Activated B cell treated with CpG ODN at 0.5 μM for 24 hours (primary cell): Measurements from ENCODE around the gene RBKS. TPM values are rescaled to one million over a fixed set of nuclear protein-coding genes. Genes with fewer than 3 reads are reported as not detected.

Experiments
- ATAC-seq: fragments of 200-7000 bp; cut with Tn5 transposase; one replicate; pipeline ENCODE4 v1.10.0; 2021; ENCODE audit warnings: low read depth, mild to moderate bottlenecking, moderate library complexity
- CTCF ChIA-PET: fragments of 350-600 bp; sonication (Branson Sonifier 250); formaldehyde crosslinking; loops from one replicate; lab custom pipeline; 2021; ENCODE audit warnings: antibody characterized with exemption; lab: Charles Lee
- POLR2A ChIA-PET: fragments of 350-600 bp; sonication (Branson Sonifier 250); formaldehyde crosslinking; loops from one replicate; lab custom pipeline; 2021; ENCODE audit warnings: antibody characterized with exemption; lab: Charles Lee
- DNase-seq: peaks from one replicate; pipeline ENCODE4 v3.0.0; 2022
- H3K27ac Mint-ChIP-seq: one replicate; pipeline ENCODE4 v1.8.0; 2020; ENCODE audit warnings: mixed read lengths
- H3K27me3 Mint-ChIP-seq: one replicate; pipeline ENCODE4 v1.8.0; 2021; ENCODE audit warnings: mixed read lengths
- H3K36me3 Mint-ChIP-seq: one replicate; pipeline ENCODE4 v1.8.0; 2021; ENCODE audit warnings: low read depth, mixed read lengths
- H3K4me1 Mint-ChIP-seq: one replicate; pipeline ENCODE4 v1.8.0; 2021; ENCODE audit warnings: mixed read lengths
- H3K4me3 Mint-ChIP-seq: one replicate; pipeline ENCODE4 v1.8.0; 2020; ENCODE audit warnings: mild to moderate bottlenecking, mixed read lengths
- H3K9me3 Mint-ChIP-seq: one replicate; pipeline ENCODE4 v1.8.0; 2020; ENCODE audit warnings: mixed read lengths
- CTCF ChIP-seq: fragments of 200-600 bp; IDR thresholded peaks from one replicate; pipeline ENCODE4 v1.8.0; 2022; ENCODE audit warnings: antibody characterized with exemption, mild to moderate bottlenecking
- intact Hi-C: fragments of 100-400 bp; cut with micrococcal nuclease; formaldehyde crosslinking; loops from one replicate; pipeline ENCODE4 v1.15.1; 2024
- total RNA-seq: library from RNA; stranded (reverse); gene quantifications from 2 replicates; pipeline ENCODE4 v1.2.3, GENCODE V29; 2022

Gene RBKS
- total RNA-seq, 1 donor from 2014 or later, result 3.1 TPM

DNA sequence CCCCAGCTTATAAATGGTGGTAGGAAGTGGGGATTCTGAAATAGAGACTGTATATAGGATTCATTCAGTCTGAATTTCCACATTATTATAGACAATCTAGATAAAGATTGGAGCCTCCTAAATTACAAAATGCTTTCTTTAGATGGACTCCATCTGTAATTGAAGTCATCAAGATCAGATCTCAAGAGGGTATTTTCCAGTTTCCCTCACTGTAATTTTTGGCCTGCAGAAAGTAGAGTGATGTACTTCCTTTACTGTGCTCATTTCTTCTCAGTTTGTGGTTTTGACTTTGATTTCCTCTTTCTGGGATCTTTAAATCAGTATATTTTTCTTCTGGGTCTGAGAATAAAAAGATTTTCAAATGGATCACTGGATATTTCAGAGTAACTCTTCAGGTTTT is 7.5 kb upstream of the RBKS start:
- peaks cover 55% of the 10 kb centered on the region for H3K4me1 Mint-ChIP-seq
- intact Hi-C loops, result loop anchor here (10.0 kb wide), 1 partner anchor 1553 kb away; the partner anchor contains the start of genes ADGRF3 and SELENOI

DNA sequence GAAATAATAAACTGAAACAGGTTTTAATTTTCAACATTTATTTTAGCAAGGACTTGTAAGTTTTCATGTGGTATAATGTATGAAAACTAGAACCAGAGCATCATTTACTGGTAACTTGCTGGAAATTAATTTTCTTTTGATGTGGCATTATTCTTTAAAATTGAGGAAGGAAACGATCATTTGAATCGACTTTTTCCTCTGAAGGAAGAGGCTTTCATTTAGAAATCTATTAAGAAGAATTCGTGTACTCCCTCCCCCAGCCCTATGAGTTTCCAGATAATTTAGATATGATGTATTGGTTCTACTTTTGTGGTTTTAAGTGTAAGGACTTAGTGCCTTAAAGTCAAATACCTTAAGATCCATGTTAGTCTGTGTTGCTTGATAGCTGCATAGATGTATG is 2.8 kb upstream of the RBKS start:
- DNase-seq, result no peak
- TF ChIP-seq CTCF, result no peak
- intact Hi-C loops, result loop anchor here (5.0 to 10.0 kb wide), 3 partner anchors 521 to 1548 kb away; partner anchors contain the start of genes ADGRF3, AGBL5, EIF2B4 and SELENOI
- Mint-ChIP-seq H3K4me1 (peaks cover 83% of the 10 kb centered on the region), H3K9me3 (no peaks in the 10 kb centered on the region), H3K4me3 (no peak overlapping the region), H3K27me3 (peaks cover 2% of the 10 kb centered on the region), H3K36me3 (peaks cover 49% of the 10 kb centered on the region), H3K27ac (no peak overlapping the region)
- no peak for ATAC-seq
- POLR2A ChIA-PET, result no interaction called here
- CTCF ChIA-PET, result no interaction called here

More for the DNA sequence above, 7.5 kb upstream of the RBKS start:
- Mint-ChIP-seq H3K4me3 (peak overlapping the region; percentile 47), H3K9me3 (no peaks in the 10 kb centered on the region), H3K27me3 (no peaks in the 10 kb centered on the region), H3K27ac (peak overlapping the region; percentile 86), H3K36me3 (peaks cover 72% of the 10 kb centered on the region)
- TF ChIP-seq CTCF, result no peak
- DNase-seq, result no peak
- peak; percentile 49 for ATAC-seq
- POLR2A ChIA-PET, result no interaction called here
- CTCF ChIA-PET, result no interaction called here

DNA sequence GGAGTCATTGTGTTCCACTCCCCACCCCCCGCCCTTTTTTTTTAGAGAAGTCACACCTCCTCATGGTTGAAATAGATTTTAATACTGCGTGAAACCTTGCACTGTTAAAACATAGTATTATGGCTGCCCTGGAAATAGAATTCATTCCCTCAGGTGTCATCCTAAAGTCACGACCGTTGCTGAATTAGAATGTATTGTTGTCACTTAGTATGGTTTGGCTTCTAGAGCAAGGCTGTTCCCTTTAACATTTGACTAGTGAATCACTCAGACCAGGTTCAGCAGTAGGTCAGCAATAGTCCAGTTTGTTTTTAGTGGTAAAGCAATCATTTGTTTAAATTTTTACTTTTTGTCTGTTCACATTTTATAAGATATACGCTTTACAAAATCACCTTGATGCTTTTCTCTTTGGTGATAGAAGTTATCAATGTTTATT is 1.5 kb upstream of the RBKS start:
- intact Hi-C loops, result loop anchor here (2.0 to 10.0 kb wide), 7 partner anchors 403 to 1857 kb away; partner anchors contain the start of genes ADGRF3, AGBL5, EIF2B4 and IFT172
- DNase-seq (no peak), ATAC-seq (no peak)
- CTCF ChIA-PET, result no interaction called here
- Mint-ChIP-seq H3K27me3 (peaks cover 2% of the 10 kb centered on the region), H3K4me3 (peak overlapping the region; percentile 99), H3K27ac (peak overlapping the region; percentile 99), H3K9me3 (no peaks in the 10 kb centered on the region), H3K4me1 (peaks cover 81% of the 10 kb centered on the region), H3K36me3 (peaks cover 36% of the 10 kb centered on the region)
- POLR2A ChIA-PET, result interaction anchor here (0.6 to 2.1 kb wide), 8 partner anchors 9 to 979 kb away, joined by 3 to 14 read pairs (median 3); partner anchors contain the start of genes MRPL33 and TRMT61B
- TF ChIP-seq CTCF, result no peak

DNA sequence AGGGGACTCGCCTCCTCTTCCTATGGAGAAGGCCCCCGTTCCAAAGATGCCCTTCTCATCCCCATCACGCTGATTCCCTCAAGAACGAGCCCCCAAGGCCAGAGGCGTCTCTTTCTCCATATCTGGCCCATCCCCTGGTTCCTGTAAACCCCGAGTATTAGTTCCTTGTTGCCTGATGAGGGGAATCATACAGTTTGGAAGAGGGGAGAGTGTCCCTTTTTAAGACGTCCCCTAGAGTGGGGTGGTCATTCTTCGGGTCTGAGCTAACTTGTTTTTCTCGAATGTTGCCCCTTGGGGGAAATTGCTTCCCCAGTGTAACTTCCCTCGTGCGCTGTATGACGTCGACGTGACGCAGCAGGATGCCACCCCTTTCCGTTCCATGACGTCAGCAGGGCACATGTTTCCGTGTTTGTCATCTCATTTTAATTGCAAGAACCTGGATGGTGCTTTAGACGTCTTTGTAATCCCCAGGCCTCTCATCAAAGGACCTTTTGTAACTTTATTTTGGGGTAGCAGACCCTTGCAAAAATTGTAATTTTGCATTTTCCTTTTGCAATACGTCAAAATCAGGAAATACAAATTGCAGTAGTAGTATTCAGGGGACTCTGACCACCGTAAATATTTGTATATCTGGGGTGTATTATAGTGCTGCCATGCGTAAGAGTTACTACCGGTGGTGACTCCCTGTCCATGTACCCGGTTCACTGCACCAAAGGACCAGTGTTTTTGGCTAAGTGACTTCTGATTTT is 911 bp upstream of the RBKS start:
- peaks cover 31% of the 10 kb centered on the region for H3K36me3 Mint-ChIP-seq
- peaks cover 2% of the 10 kb centered on the region for H3K27me3 Mint-ChIP-seq
- H3K9me3 Mint-ChIP-seq, result no peaks in the 10 kb centered on the region
- H3K4me3 Mint-ChIP-seq, result peak overlapping the region; percentile 99
- POLR2A ChIA-PET, result interaction anchor here (0.7 to 2.1 kb wide), 9 partner anchors 14 to 979 kb away, joined by 3 to 14 read pairs (median 3); partner anchors contain the start of genes CCDC121, GPN1, MRPL33 and TRMT61B
- DNase-seq (peak; percentile 80), ATAC-seq (peak; percentile 37)
- CTCF ChIA-PET, result no interaction called here
- intact Hi-C loops, result loop anchor here (1.0 to 10.0 kb wide), 10 partner anchors 120 to 1856 kb away; partner anchors contain the start of genes ADGRF3, AGBL5, CCDC121 and EIF2B4
- TF ChIP-seq CTCF, result no peak
- H3K27ac Mint-ChIP-seq, result peak overlapping the region; percentile 99
- H3K4me1 Mint-ChIP-seq, result peaks cover 76% of the 10 kb centered on the region

GRCh38 chr2:27889774-27890145 is 427 bp downstream of the RBKS start:
- intact Hi-C loops, result loop anchor here (1.0 to 10.0 kb wide), 10 partner anchors 118 to 1855 kb away; partner anchors contain the start of genes ADGRF3, AGBL5, CCDC121 and EIF2B4
- ATAC-seq (no peak), DNase-seq (no peak)
- CTCF ChIA-PET, result no interaction called here
- peak overlapping the region; percentile 99 for H3K4me3 Mint-ChIP-seq
- H3K4me1 Mint-ChIP-seq, result peaks cover 69% of the 10 kb centered on the region
- peak overlapping the region; percentile 99 for H3K27ac Mint-ChIP-seq
- no peak for TF ChIP-seq CTCF
- peaks cover 2% of the 10 kb centered on the region for H3K27me3 Mint-ChIP-seq
- peaks cover 22% of the 10 kb centered on the region for H3K36me3 Mint-ChIP-seq
- POLR2A ChIA-PET, result interaction anchor here (0.6 to 2.1 kb wide), 9 partner anchors 30 to 1543 kb away, joined by 3 to 15 read pairs (median 3); partner anchors contain the start of genes ADGRF3, FOSL2, MRPL33 and SELENOI
- no peaks in the 10 kb centered on the region for H3K9me3 Mint-ChIP-seq
